ENCODE measurements around the gene MTPN.

MTPN gene

GRCh38 chr7:135884495-135885232 lies 92.5 kb downstream of the MTPN start:
- DNase-seq (ENCODE audit: low read depth) = no peak

- DNase-seq (ENCODE audit: low read depth) = no peak
These were observed 97.9 kb downstream of the MTPN start for GRCh38 chr7:135879233-135879632.

GRCh38 chr7:135878284-135878683 lies 98.9 kb downstream of the MTPN start:
- DNase-seq (ENCODE audit: low read depth) = no peak

GRCh38 chr7:135877805-135878204 lies 99.4 kb downstream of the MTPN start:
- no peak for DNase-seq (ENCODE audit: low read depth)
